ENCODE data around the gene KIF6.
"Not testable (repeated sequence)": the region's sequence is repeated elsewhere in the genome, so short reads cannot be mapped to it uniquely, and the experiment has no call there.

KIF6 gene

DNA sequence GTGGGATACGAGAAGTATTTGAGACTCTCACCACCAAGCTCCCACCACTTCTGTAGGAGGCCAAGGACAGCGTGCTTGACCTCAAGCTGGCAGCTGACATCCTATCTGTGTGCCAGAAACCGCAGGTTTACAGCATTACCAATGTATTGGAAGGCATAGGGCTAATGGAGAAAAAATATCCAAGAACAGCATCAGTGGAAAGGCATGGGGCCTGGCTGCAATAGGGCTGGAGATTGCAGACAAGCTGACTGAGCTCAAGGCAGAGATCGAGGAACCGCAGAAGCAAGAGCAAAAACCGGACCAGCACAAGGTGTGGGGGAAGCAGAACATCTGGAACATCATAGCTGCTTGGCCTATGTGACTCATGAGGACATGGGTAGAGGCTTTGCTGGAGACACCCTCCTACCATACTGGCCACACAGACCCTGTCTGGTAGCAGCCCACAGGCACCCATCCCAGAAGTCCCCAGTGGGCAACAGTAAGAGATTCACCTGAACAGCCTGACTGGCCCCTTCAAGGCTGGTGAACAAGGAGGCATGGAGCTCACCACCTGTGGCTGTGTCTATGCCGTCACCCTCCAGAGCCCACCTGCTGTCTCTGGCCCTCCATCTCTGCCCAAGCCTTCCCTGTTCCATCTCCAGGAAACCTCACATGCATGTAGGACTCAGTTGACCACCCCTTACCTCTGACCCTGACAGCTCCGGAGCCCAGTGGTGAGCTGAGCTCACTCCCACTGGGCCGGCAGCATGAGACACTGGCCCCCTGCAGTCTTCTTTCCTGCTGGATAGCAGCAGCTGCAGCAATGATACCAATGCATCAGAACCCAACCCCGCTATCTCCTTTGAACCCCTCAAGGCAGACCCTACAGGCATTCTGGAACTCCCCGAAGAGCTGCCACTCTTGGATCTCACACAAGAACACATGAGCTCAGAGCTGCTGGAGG, 171.1 kb downstream of the KIF6 start:
- no peak for DNase-seq (ENCODE audit: low read depth in 2 of 2)

DNA sequence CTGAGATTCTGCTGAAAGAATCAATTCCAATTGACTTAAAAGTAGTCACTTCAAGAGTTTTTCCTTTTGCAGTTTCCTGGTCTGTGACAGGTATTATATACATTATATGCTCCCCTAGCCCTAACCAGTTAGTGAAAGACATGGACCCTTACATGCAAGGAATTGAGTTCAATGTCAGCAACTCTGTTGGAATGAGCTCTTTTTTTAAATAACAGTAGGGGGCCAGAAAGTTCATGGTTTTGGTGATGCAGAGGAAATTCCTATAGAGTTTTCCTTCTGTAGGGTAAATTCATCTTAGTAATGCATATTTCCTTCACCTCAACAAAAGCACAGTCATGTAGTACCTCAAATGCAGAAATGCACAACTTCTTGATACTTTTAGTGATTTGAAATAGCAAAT, 172.2 kb downstream of the KIF6 start:
- no peak for DNase-seq (ENCODE audit: low read depth in 2 of 2)

DNA sequence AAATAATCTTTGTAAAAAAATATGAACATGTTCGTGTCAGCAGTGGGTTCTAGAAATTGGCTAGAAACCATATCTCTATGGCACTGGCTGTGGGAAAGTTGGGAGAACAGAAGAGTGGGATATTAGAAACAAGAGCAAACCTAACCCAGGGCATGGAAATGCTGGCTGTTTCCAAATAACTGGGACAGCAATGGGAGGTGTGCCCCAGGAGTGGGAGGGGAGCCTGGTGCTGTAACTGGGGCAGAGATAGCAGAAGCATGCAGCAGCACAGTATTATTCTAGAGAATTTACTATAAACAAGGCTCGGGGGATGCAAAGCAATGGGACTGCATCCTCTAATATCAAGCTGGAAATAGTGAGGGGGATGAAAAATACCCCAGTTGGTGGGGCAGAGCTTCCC, 175.0 kb downstream of the KIF6 start:
- no peak for DNase-seq (ENCODE audit: low read depth in 2 of 2)

DNA sequence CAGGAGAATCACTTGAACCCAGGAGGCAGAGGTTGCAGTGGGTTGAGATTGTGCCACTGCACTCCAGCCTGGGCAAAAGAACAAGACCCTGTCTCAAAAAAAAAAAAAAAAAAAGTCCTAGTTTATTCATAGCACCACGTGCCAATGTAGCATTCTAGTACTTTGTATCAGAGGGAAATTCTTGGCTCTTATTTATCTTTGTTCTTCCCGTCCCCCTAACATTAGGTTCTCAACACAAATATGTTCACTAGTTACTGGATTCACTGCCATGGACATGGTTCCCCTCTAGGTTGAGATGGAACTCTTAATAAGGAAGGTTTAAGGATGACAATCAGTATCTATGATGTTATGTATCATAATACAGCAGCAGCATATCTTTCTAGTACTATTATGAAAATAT, 178.5 kb downstream of the KIF6 start:
- DNase-seq (ENCODE audit: low read depth in 2 of 2), result no peak

DNA sequence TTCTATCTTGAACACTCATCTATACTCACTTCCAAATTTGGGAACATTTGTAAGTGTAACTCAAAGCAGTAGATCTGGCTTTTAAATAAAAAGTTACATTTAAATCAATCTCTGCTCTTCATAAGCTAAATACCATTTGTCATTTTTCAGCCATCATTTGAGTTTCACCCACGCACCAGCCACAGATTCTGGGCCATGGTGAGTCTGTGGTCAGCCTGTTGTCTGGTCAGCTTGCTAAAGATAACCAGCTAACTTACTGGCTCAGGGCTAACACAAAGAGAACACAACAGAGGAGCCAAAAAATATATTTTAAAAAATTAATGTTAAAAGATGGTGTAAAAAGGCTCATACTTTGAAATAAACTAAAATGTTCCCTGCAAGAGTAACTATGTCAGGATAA, 181.3 kb downstream of the KIF6 start:
- DNase-seq (ENCODE audit: low read depth in 2 of 2), result no peak

DNA sequence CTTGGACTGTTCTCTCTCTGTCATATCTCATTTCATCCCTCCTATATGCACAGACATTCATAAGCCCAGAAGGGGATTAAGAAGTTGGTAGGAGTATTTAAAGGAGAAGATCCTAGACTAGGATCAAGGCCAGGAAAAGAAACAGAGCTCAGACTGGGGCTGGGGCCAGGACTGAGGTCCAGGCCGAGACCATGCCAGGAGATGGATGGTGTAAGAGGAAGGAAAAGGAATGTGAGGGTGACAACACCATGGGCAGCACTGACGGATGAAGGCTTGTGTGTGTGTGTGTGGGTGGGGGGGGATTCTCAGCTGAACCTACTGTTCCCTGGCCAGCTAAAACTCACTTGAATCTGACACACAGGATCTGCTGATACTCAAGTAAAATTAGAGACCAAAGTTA, 182.1 kb downstream of the KIF6 start:
- DNase-seq (ENCODE audit: low read depth in 2 of 2), result no peak

DNA sequence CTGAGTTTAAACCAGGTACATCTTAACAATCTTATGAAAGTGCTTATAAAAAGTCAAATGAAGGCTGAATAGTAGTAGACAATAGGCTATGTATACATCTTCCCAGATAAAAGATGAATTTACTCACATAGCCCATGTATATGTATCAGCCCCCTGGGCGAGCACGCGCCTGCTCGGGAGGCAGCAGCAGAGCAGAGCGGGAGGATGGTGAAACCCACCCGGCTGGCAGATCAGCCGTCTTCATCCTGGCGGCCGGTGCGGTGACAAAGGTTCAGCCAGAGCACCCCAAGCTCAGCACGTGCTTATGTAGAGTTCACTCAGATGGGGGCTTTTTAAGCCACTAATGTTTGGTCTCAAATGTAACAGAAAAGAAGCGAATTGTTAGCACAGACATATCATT, 184.8 kb downstream of the KIF6 start:
- no peak for DNase-seq (ENCODE audit: low read depth in 2 of 2)

DNA sequence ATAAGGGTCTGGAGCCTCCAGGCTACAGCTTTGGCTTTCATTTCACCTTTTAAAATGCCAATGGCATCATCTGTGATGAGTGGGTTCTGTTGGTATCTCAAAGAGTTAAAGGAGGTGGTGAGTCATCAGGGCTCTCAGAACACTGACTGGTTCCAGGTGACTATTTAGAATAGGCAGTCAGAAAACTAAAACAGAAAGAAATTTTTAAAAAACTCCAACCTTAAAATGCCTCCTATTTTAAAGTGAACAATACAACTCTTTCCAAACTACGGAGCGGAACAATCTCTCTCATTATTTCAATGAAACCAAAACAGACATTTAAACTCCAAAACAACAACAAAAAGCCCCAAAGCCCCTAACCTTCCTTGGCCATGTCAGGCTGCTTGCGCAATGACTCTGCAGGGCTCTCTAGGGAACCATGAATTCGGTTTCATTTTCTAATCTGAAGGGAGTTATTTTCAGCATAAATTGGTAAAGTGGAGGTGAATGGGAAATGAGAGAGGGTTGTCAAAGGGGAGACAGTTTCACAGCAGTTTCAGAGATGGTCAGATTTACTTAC, 194.9 kb downstream of the KIF6 start:
- no peak for DNase-seq (ENCODE audit: low read depth in 2 of 2)

DNA sequence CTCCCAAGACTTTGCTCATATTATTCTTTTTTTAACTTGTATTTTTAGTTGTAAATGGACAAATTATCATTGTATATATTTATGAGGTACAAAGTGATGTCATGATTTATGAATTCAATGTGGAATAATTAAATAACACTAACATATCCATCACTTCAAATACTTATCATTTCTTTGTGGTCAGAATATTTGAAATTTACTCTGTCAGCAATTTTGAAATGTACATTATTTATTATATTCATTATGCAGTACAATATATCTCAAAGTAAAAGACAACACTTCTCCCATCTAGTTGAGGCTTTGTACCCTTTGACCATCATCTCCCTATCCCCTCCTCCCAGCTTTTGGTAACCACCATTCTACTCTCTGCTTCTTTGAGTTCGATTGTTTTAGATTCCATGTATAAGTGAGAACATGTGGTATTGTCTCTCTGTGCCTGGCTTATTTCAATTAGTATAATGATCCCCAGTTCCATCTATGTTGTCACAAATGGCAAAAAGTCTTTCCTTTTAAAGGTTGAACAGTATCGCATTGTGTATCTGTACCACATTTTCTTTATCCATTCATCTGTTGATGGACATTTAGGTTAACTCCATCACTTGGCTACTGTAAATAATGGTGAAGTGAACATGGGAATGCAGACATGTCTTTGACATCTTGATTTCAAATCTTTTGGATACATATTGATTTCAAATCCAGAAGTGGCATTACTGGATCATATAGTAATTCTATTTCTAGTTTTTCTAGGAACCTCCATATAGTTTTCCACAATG, 197.2 kb downstream of the KIF6 start:
- DNase-seq (ENCODE audit: low read depth in 2 of 2), result no peak

DNA sequence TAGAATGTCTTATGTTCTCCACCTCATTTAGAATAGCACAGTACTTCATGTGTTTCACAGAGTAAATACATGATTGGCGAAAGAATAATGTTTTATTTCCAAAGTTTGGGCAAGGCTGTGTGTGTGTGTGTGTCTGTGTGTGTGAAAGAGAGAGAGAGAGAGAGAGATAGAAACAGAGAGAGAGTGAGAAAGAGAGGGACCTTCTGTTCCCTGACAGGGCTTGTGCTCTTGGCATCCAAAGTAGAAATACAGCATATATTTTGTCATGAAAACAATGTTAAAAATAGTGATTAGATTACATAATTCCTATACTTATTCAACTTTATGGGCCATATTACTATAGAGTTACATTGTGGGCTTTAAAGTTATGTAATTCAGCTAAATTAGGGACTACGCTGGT, 201.2 kb downstream of the KIF6 start:
- no peak for DNase-seq (ENCODE audit: low read depth in 2 of 2)

DNA sequence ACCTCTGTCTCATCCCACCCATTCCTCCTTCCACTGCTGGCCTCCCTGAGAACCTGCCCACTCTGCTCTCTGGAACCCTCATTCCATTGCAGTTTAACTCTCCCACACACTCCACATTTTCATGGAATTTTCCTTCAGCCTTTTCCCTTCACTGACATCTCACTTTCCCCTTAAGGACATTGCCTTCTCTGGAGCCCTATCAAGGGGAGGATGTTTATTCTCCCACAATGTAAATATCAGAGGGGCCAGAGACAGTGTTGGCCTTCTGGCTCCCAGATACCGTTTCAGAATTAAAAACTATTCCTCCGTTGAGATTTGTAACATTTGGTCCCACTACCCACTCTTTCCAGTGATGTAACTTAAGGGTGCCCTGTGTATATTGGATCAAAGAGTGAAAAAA, 203.2 kb downstream of the KIF6 start:
- no peak for DNase-seq (ENCODE audit: low read depth in 2 of 2)

DNA sequence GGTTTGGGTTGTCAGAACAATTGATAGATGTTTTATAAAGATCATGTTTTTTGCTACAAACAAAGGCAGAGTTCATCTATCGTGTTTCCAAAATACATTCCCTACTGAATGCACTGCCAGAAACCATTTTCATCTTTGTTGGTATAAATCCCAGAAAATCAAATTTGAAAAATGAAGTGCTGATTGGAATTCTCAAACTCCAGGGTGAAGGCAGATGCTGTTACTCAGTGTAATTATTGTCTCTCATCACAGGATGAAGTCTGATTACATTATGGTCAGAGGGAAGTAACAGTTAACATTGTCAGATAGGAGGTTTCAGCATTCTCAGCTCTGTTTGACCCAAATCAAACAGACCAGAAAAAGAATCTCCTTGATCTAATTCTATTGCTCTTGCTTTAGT, 204.3 kb downstream of the KIF6 start:
- no peak for DNase-seq (ENCODE audit: low read depth in 2 of 2)

DNA sequence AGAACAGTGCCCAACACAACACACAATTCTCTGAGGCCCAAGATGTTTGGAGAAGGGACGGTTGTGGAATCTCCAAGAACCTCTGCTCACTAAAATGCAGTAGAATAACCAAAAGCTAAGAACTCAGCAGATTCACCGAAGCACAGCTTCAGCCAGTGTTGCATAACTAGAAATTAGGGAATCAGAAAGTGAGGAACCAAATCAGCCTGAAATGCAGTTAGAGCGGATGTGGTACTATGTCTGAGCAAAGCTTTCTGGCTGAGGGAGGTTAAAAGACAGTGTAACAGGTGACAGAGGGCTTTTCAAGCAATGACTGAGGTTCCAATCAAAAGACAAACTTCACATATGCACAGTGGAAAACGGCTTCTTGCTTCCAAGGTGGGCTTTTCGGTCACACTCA, 204.8 kb downstream of the KIF6 start:
- DNase-seq (ENCODE audit: low read depth in 2 of 2), result no peak

DNA sequence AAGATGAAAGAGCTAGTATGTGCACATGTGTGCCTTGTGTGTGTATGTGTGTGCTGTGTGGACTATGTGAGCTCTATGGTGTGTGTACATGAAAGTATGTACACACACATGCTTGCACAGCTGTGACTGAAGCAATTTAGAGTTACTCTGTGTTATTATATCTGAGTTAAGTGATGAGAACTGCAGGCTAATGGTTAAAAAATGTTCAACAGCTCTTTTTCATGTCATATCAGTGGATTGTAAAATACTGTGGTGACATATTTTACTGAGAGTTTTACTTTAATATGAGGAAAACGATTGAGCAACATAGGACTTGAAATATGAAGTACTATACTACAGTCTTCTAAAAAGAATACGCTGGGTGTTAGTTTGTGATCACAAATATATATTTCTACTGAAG, 207.0 kb downstream of the KIF6 start:
- no peak for DNase-seq (ENCODE audit: low read depth in 2 of 2)

DNA sequence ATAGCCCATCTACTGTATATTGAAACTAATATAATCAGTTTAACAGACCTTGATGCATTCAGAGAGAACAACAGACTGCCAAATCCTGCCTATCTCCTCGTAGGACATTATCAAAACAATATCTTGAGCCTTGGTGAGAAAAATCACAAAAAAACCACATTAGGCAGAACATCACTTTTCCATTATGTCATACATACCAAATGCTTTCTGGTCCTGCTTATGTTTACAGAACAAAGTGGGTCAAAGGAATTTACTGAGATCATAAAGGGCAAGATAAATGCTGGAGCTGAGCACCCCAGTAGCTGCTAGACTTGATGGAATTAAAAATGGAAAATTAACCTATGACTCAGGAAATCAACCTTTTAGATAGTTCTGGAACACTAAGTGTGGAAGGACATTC, 207.5 kb downstream of the KIF6 start:
- DNase-seq (ENCODE audit: low read depth in 2 of 2), result no peak

DNA sequence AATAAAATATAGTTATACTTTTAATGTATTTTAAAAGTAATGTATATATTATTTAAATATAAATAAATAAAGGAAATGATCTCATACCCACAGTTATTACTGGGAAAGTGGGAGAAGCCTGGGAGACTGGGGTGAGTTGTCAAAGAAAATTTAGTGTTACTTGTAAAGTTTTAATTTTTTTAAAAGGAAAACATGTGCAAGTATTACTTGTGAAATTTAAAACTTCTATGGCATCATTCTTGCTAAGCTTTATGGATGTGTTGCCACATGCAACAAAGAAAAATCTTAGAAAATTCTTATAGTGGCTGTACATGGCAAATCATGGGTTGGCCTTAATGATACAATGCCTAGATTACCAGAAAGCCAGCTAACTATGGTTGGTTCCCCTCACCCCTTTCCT, 208.7 kb downstream of the KIF6 start:
- DNase-seq (ENCODE audit: low read depth in 2 of 2), result no peak

DNA sequence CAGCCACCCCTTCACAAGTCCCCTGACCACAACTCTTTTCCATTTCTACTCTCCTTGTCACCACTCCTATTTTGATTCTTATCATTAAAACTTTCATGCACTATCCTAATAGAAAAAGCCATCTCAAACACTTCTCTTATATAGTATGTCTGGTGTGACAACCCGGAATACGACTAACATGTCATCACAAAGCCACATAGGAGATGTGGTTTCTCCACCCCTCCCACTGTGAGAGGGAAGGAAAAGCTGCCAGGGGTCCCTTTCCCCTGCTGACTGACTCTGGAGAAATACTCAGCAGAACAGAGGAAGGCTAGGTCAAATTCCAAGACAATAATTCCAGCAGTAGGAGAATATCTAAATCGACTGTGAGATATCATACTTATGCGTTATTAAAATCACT, 209.7 kb downstream of the KIF6 start:
- DNase-seq (ENCODE audit: low read depth in 2 of 2), result no peak

DNA sequence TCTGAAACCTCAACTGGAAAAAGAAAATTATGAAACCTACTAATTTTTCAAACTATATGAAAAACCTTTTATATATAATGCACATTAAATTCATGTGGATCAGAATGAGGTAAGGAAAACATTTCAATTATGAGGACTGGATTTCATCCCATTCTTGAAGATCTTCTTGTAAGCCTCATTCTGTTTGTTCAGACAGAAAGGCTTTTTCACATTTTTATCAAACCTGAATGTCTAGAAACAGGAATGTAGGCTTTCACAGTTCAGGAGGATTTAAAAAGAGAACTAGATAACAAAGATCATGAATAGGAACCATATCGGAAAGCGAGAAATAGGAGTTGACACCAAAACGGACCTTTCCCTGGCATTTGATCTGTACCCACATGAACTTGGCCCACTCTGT, 210.2 kb downstream of the KIF6 start:
- no peak for DNase-seq (ENCODE audit: low read depth in 2 of 2)

DNA sequence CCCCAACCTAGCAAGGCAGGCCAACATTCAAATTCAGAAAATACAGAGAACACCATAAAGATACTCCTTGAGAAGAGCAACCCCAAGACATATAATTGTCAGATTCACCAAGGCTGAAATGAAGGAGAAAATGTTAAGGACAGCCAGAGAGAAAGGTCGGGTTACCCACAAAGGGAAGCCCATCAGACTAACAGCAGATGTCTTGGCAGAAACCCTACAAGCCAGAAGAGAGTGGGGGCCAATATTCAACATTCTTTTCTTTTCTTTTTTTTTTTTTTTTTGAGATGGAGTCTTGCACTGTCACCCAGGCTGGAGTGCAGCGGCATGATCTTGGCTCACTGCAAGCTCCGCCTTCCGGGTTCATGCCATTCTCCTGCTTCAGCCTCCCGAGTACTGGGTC, 215.4 kb downstream of the KIF6 start:
- DNase-seq (ENCODE audit: low read depth in 2 of 2), result not testable (repeated sequence)

DNA sequence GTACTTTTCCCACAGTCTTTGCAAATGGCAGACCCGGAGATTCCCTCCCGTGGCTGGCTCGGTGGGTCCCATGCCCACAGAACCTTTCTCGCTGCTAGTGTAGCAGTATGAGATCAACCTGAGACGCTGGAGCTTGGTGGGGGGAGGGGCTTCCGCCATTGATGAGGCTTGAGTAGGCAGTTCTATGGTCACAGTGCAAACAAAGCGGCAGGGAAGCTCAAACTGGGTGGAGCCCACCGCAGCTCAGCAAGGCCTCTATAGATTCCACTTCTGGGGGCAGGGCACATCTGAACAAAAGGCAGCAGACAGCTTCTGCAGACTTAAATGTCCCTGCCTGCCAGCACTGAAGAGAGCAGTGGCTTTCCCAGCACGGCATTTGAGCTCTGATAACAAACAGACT, 216.7 kb downstream of the KIF6 start:
- DNase-seq (ENCODE audit: low read depth in 2 of 2), result no peak

DNA sequence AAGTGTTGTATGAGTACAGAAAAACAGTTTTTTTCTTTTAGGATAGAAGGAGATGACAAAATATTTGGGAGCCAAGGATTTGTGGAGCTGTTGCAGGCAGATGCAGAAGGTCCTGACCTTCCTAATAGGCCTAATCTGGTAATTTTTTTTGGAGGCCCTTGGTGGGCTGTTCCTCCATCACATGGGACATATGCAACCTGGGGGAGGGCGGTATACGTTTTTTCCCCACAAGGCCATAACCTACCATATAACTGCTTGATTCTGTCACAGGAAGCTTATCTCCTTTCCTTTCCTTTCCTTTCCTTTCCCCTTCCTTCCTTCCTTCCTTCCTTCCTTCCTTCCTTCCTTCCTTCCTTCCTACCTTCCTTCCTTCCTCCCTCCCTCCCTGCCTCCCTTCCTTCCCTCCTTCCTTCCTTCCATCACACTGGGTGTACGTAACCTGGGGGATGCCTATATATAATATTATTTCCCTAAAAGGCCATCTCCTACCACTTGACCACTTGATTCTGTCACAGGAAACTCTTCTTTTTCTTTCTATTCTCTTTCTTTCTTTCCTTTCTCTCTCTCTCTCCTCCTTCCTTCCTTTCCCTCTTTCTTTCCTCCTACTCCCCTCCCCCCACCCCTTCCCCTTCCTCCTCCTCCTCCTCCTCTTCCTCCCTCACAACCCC, 217.7 kb downstream of the KIF6 start:
- no peak for DNase-seq (ENCODE audit: low read depth in 2 of 2)

DNA sequence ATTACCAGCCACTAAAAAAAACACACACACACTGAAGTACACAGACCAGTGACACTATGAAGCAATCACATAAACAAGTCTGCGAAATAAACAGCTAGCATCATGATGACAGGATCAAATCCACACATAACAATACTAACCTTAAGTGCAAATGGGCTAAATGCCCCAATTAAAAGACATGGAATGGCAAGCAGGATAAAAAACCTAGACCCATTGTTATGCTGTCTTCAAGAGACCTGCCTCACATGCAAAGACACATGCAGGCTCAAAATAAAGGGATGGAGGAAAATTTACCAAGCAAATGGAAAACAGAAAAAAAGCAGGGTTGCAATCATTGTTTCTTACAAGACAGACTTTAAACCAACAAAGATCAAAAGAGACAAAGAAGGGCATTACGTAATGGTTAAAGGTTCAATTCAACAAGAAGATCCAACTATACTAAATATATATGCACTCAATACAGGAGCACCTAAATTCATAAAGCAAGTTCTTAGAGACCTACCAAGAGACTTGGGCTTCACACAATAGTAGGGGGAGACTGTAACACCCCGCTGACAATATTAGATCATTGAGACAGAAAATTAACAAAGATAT, 222.7 kb downstream of the KIF6 start:
- DNase-seq (ENCODE audit: low read depth in 2 of 2), result not testable (repeated sequence)

Measured in stimulated activated CD4-positive, alpha-beta T cell treated with anti-CD3 and anti-CD28 coated beads, Interleukin-1b, Interleukin-23, amount 100 ng/mL, for 1 hour (primary cell).